ENCODE data around the gene PLXNC1.

DNA sequence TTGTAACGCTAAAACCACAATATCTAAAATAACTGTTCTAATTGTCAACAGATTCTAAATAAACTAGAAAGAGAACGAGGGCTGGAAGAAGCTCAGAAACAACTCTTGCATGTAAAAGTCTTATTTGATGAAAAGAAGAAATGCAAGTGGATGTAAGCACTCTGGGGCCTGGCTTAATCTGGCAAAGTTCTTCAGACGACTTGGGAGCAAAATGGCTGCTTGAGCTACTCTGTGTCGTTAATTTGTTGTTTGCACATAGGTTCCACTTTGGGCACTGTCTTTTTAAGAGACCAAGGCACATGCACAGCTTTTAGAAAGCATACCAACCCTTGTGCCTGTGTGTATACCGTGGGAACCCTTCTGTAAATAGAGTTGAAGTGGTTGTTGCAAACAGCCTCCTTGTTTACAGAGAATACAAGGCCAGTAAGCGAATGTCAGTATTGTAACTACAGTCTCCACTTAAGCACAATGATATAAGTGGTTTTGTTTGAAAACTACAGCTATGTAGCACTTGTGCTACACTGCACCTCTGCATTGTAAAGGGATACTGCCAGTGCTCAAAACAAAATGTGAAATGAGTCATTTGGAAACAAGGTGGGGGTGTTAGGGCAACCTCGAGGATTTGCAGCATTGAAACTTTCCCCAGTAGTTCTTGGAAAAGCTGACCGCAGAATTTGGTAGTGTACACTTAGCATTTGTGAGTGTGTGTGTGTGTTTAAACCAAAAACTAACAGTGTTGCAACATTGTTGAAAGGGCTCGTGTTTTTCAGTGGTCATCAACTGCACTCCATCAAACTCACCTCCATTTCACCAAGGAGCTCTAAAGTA is 157.0 kb downstream of the PLXNC1 start:
- TF ChIP-seq HDGF (IDR thresholded peaks at IDR 0.05; ENCODE audit: borderline replicate concordance) = no peak
- no peak for TF ChIP-seq PKNOX1 (IDR thresholded peaks at IDR 0.05)
- TF ChIP-seq CTBP1 (IDR thresholded peaks at IDR 0.05; ENCODE audit: borderline replicate concordance) = no peak
